HG03460 (cell line): ENCODE data around the gene HIRIP3.
A peak's percentile ranks its signal among the peaks of the same experiment; 100 is the strongest.
"Not testable (repeated sequence)": the region's sequence is repeated elsewhere in the genome, so short reads cannot be mapped to it uniquely, and the experiment has no call there.

Experiments used
- ATAC-seq: cut with Tn5 transposase; IDR thresholded peaks from one replicate; pipeline ENCODE4 v1.9.1; 2021; ENCODE audit not compliant: unreplicated experiment

HIRIP3 gene

GRCh38 chr16:29961479-29962343, 33.7 kb downstream of the HIRIP3 start, which contains the start of gene TMEM219:
Gene TMEM219 (plus strand): TSS chr16:29962079. CDS start chr16:29963144, 1,065 bp downstream.
- ATAC-seq = peak; percentile 77

GRCh38 chr16:29961127-29961478, 34.3 kb downstream of the HIRIP3 start:
- ATAC-seq = no peak

GRCh38 chr16:29959821-29960220, 35.6 kb downstream of the HIRIP3 start:
- not testable (repeated sequence) for ATAC-seq

GRCh38 chr16:29959293-29959692, 36.1 kb downstream of the HIRIP3 start:
- ATAC-seq = no peak

- no peak for ATAC-seq
These were observed 36.7 kb downstream of the HIRIP3 start for GRCh38 chr16:29958756-29959155.

- ATAC-seq = no peak
These were observed 43.6 kb downstream of the HIRIP3 start for GRCh38 chr16:29951625-29952365.

- no peak for ATAC-seq
These were observed 44.5 kb downstream of the HIRIP3 start for GRCh38 chr16:29950806-29951461.

- ATAC-seq = no peak
These were observed 47.5 kb downstream of the HIRIP3 start for GRCh38 chr16:29947897-29948296.

- ATAC-seq = no peak
These were observed 51.3 kb downstream of the HIRIP3 start for GRCh38 chr16:29943846-29944799.
